Gastroesophageal sphincter (tissue), 4 donors: Measurements from ENCODE around the gene DNAH17. TPM values are rescaled to one million over a fixed set of nuclear protein-coding genes. Genes with fewer than 3 reads are reported as not detected.

Source experiments
- ATAC-seq: fragments of 150-250 bp; one replicate; pipeline ENCODE4 v1.9.1; 2016; ENCODE audit warnings: mild to moderate bottlenecking, moderate library complexity
- H3K27ac ChIP-seq, 4 donors: fragments of 200-600 bp; sonication (generic) in 3 of 4; 1 replicate in 3 of 4; 2 replicates in 1 of 4; pipeline ENCODE4 v1.5.1; 2016 to 2019
- H3K27me3 ChIP-seq: fragments of 200-600 bp; sonication (generic); one replicate; pipeline ENCODE4 v1.5.1; 2019
- H3K36me3 ChIP-seq, 2 donors: fragments of 200-600 bp; sonication (generic); one replicate each; pipeline ENCODE4 v1.5.1; 2019; ENCODE audit warnings: control low read depth in 1 of 2
- H3K4me1 ChIP-seq, 3 donors: fragments of 200-600 bp; sonication (generic); 1 replicate in 2 of 3; 2 replicates in 1 of 3; pipeline ENCODE4 v1.5.1; 2016 to 2019; ENCODE audit warnings: control low read depth in 2 of 3
- H3K4me3 ChIP-seq, 2 donors: fragments of 200-600 bp; sonication (generic); one replicate each; pipeline ENCODE4 v1.5.1; 2019; ENCODE audit warnings: mild to moderate bottlenecking in 1 of 2, moderate library complexity in 1 of 2
- H3K9me3 ChIP-seq, 3 donors: fragments of 200-600 bp; sonication (generic); one replicate each; pipeline ENCODE4 v1.5.1; 2017 to 2019; ENCODE audit warnings: control low read depth in 2 of 3
- CTCF ChIP-seq, 4 experiments: fragments of 200-600 bp in 2 of 4; fragments of 450-650 bp in 2 of 4; sonication (generic) in 1 of 4; IDR thresholded peaks; one replicate each; pipeline ENCODE4 v1.5.1; 2017 to 2019; ENCODE audit warnings: antibody characterized with exemption in 4 of 4, mild to moderate bottlenecking in 2 of 4, moderate library complexity in 2 of 4
- EP300 ChIP-seq: sonication (generic); formaldehyde crosslinking; IDR thresholded peaks from one replicate; pipeline ENCODE4 v1.6.1; 2017; ENCODE audit warnings: antibody characterized with exemption, mild to moderate bottlenecking
- POLR2A ChIP-seq, 2 donors: fragments of 450-650 bp; IDR thresholded peaks; one replicate each; pipeline ENCODE4 v1.6.1; 2017; ENCODE audit warnings: antibody characterized with exemption in 2 of 2, mild to moderate bottlenecking in 2 of 2, moderate library complexity in 1 of 2
- POLR2AphosphoS5 ChIP-seq: sonication (generic); formaldehyde crosslinking; IDR thresholded peaks from one replicate; pipeline ENCODE4 v1.6.1; 2017; ENCODE audit warnings: antibody characterized with exemption
- WGBS, 2 donors: methylation state at CpG; one replicate each; pipeline ENCODE4 v1.1.5; 2018; ENCODE audit warnings: low coverage in 1 of 2; 5-methylcytosine and 5-hydroxymethylcytosine counted together
- total RNA-seq, 4 donors: library from RNA; depleted of rRNA; stranded (reverse); fragments of >200 nt; gene quantifications; one replicate each; pipeline ENCODE4 v1.1.0, GENCODE V29; 2016

The DNAH17 gene
- total RNA-seq, 4 donors from 2014 or later: 0.15 TPM; not detected in 3

- Histone ChIP-seq H3K27ac (peak overlapping the region in 3 of 4 donors; percentile 49 to 53 (median 52)), H3K4me3 (no peak overlapping the region), H3K9me3 (no peaks in the 10 kb centered on the region), H3K36me3 (peaks cover 0 to 62% of the 10 kb centered on the region in 2 donors), H3K27me3 (no peaks in the 10 kb centered on the region), H3K4me1 (peaks cover 0 to 47% (median 14%) of the 10 kb centered on the region in 3 donors)
- TF ChIP-seq POLR2AphosphoS5 (no peak), CTCF (IDR thresholded peaks at IDR 0.05) (no peak), POLR2A (IDR thresholded peaks at IDR 0.05) (no peak), EP300 (no peak)
- ATAC-seq: peak; percentile 15
- 76% methylated on average over 8 of the region's 22 CpGs; no CpG with 5 or more reads in 1 of the 2 donors for WGBS, 2 donors
These were observed 157.0 kb downstream of the DNAH17 start for GRCh38 chr17:78419970-78420815.

GRCh38 chr17:78418326-78419026 lies 158.7 kb downstream of the DNAH17 start:
- H3K4me1 ChIP-seq: peaks cover 0 to 63% (median 14%) of the 10 kb centered on the region in 3 donors
- H3K4me3 ChIP-seq: no peak overlapping the region
- H3K36me3 ChIP-seq: peaks cover 0 to 62% of the 10 kb centered on the region in 2 donors
- 62 to 67% methylated on average over 12 of the region's 12 CpGs for WGBS, 2 donors
- H3K9me3 ChIP-seq: no peaks in the 10 kb centered on the region
- ATAC-seq: no peak
- no peaks in the 10 kb centered on the region for H3K27me3 ChIP-seq
- TF ChIP-seq CTCF (IDR thresholded peaks at IDR 0.05) (no peak), EP300 (no peak), POLR2A (IDR thresholded peaks at IDR 0.05) (no peak), POLR2AphosphoS5 (no peak)
- no peak overlapping the region for H3K27ac ChIP-seq

GRCh38 chr17:78417531-78417909 lies 159.7 kb downstream of the DNAH17 start:
- TF ChIP-seq CTCF (IDR thresholded peaks at IDR 0.05) (no peak), POLR2AphosphoS5 (no peak), POLR2A (IDR thresholded peaks at IDR 0.05) (no peak), EP300 (no peak)
- Histone ChIP-seq H3K4me1 (peaks cover 0 to 73% (median 14%) of the 10 kb centered on the region in 3 donors), H3K27ac (peak overlapping the region; percentile 16 to 80 (median 78)), H3K9me3 (no peaks in the 10 kb centered on the region), H3K36me3 (peaks cover 0 to 65% of the 10 kb centered on the region in 2 donors), H3K27me3 (no peaks in the 10 kb centered on the region), H3K4me3 (no peak overlapping the region)
- ATAC-seq: peak; percentile 1
- 100% methylated on average over 2 of the region's 13 CpGs; no CpG with 5 or more reads in 1 of the 2 donors for WGBS, 2 donors

- Histone ChIP-seq H3K9me3 (no peaks in the 10 kb centered on the region), H3K27ac (peak overlapping the region; percentile 16 to 80 (median 78)), H3K4me3 (no peak overlapping the region), H3K36me3 (peaks cover 0 to 70% of the 10 kb centered on the region in 2 donors), H3K27me3 (no peaks in the 10 kb centered on the region), H3K4me1 (peaks cover 0 to 74% (median 14%) of the 10 kb centered on the region in 3 donors)
- TF ChIP-seq POLR2AphosphoS5: peak; percentile 42
- TF ChIP-seq CTCF (IDR thresholded peaks at IDR 0.05): no peak
- TF ChIP-seq EP300: no peak
- TF ChIP-seq POLR2A (IDR thresholded peaks at IDR 0.05): no peak
- ATAC-seq: peak; percentile 81
- WGBS, 2 donors: 42 to 43% methylated on average over 7 of the region's 15 CpGs
These were observed 160.2 kb downstream of the DNAH17 start for GRCh38 chr17:78416791-78417530.
